Muscle layer of duodenum (tissue), 2 donors: ENCODE data around the gene C1QL3.

Experiments
- H3K27ac ChIP-seq: one replicate; pipeline ENCODE4 v1.7.0; 2013; ENCODE audit warnings: mild to moderate bottlenecking, low read length
- H3K27me3 ChIP-seq: one replicate; pipeline ENCODE4 v1.7.0; 2013; ENCODE audit warnings: low read depth, mild to moderate bottlenecking, control low read depth, low read length
- H3K36me3 ChIP-seq, 2 donors: one replicate each; pipeline ENCODE4 v1.7.0; 2013; ENCODE audit warnings: low read length in 2 of 2, control low read depth in 1 of 2, mild to moderate bottlenecking in 1 of 2; ENCODE audit not compliant: insufficient read depth in 2 of 2, control insufficient read depth in 1 of 2
- H3K4me1 ChIP-seq, 2 donors: one replicate each; pipeline ENCODE4 v1.7.0; 2013; ENCODE audit warnings: low read length in 2 of 2, mild to moderate bottlenecking in 2 of 2, control low read depth in 1 of 2, moderate library complexity in 1 of 2; ENCODE audit not compliant: insufficient read depth in 2 of 2, control insufficient read depth in 1 of 2
- H3K4me3 ChIP-seq, 2 donors: one replicate each; pipeline ENCODE4 v1.7.0; 2013; ENCODE audit warnings: low read length in 2 of 2, low read depth in 1 of 2, mild to moderate bottlenecking in 1 of 2
- H3K9me3 ChIP-seq, 2 donors: one replicate each; pipeline ENCODE4 v1.7.0; 2013; ENCODE audit warnings: low read length in 2 of 2, control low read depth in 1 of 2, mild to moderate bottlenecking in 1 of 2; ENCODE audit not compliant: control insufficient read depth in 1 of 2
- donor health status: healthy.

C1QL3 gene

GRCh38 chr10:16491933-16492332 is 29.7 kb downstream of the C1QL3 start:
- no peak overlapping the region for H3K27ac ChIP-seq
- H3K4me1 ChIP-seq = no peaks in the 10 kb centered on the region
- H3K36me3 ChIP-seq = peaks cover 4 to 12% of the 10 kb centered on the region in 2 donors
- H3K27me3 ChIP-seq = no peaks in the 10 kb centered on the region
- no peak overlapping the region for H3K4me3 ChIP-seq
- no peaks in the 10 kb centered on the region for H3K9me3 ChIP-seq

- no peak overlapping the region for H3K4me3 ChIP-seq
- H3K9me3 ChIP-seq = no peaks in the 10 kb centered on the region
- no peaks in the 10 kb centered on the region for H3K27me3 ChIP-seq
- peaks cover 4 to 25% of the 10 kb centered on the region in 2 donors for H3K36me3 ChIP-seq
- H3K27ac ChIP-seq = no peak overlapping the region
- H3K4me1 ChIP-seq = no peaks in the 10 kb centered on the region
Measured at GRCh38 chr10:16490511-16490910, 31.2 kb downstream of the C1QL3 start.

- Histone ChIP-seq H3K4me1 (no peaks in the 10 kb centered on the region), H3K27ac (no peak overlapping the region), H3K27me3 (no peaks in the 10 kb centered on the region), H3K36me3 (peaks cover 3 to 26% of the 10 kb centered on the region in 2 donors), H3K4me3 (no peak overlapping the region), H3K9me3 (no peaks in the 10 kb centered on the region)
Measured at GRCh38 chr10:16483241-16483917, 38.3 kb downstream of the C1QL3 start.

- Histone ChIP-seq H3K27ac (no peak overlapping the region), H3K4me3 (no peak overlapping the region), H3K27me3 (no peaks in the 10 kb centered on the region), H3K9me3 (no peaks in the 10 kb centered on the region), H3K36me3 (peaks cover 3 to 7% of the 10 kb centered on the region in 2 donors), H3K4me1 (no peaks in the 10 kb centered on the region)
Measured at GRCh38 chr10:16481052-16481728, 40.5 kb downstream of the C1QL3 start.

- Histone ChIP-seq H3K36me3 (no peaks in the 10 kb centered on the region), H3K4me1 (no peaks in the 10 kb centered on the region), H3K27ac (no peak overlapping the region), H3K4me3 (no peak overlapping the region), H3K27me3 (no peaks in the 10 kb centered on the region), H3K9me3 (no peaks in the 10 kb centered on the region)
Measured at GRCh38 chr10:16478801-16479200, 42.9 kb downstream of the C1QL3 start.

GRCh38 chr10:16477757-16478156 is 43.9 kb downstream of the C1QL3 start:
- Histone ChIP-seq H3K27me3 (no peaks in the 10 kb centered on the region), H3K4me3 (no peak overlapping the region), H3K27ac (no peak overlapping the region), H3K4me1 (no peaks in the 10 kb centered on the region), H3K36me3 (no peaks in the 10 kb centered on the region), H3K9me3 (no peaks in the 10 kb centered on the region)

GRCh38 chr10:16472828-16473227 is 48.9 kb downstream of the C1QL3 start:
- H3K27me3 ChIP-seq = no peaks in the 10 kb centered on the region
- no peaks in the 10 kb centered on the region for H3K36me3 ChIP-seq
- H3K4me1 ChIP-seq = no peaks in the 10 kb centered on the region
- no peak overlapping the region for H3K27ac ChIP-seq
- no peak overlapping the region for H3K4me3 ChIP-seq
- H3K9me3 ChIP-seq = no peaks in the 10 kb centered on the region

GRCh38 chr10:16470747-16471146 is 50.9 kb downstream of the C1QL3 start:
- Histone ChIP-seq H3K4me1 (no peaks in the 10 kb centered on the region), H3K9me3 (no peaks in the 10 kb centered on the region), H3K27me3 (no peaks in the 10 kb centered on the region), H3K27ac (no peak overlapping the region), H3K4me3 (no peak overlapping the region), H3K36me3 (no peaks in the 10 kb centered on the region)

- Histone ChIP-seq H3K9me3 (no peaks in the 10 kb centered on the region), H3K4me3 (no peak overlapping the region), H3K27me3 (no peaks in the 10 kb centered on the region), H3K36me3 (no peaks in the 10 kb centered on the region), H3K27ac (no peak overlapping the region), H3K4me1 (no peaks in the 10 kb centered on the region)
Measured at GRCh38 chr10:16466001-16466400, 55.7 kb downstream of the C1QL3 start.
